IMR-90 (cell line): Measurements from ENCODE around the gene GABBR1. TPM values are rescaled to one million over a fixed set of nuclear protein-coding genes. Genes with fewer than 3 reads are reported as not detected.
A peak's percentile ranks its signal among the peaks of the same experiment; 100 is the strongest.

Source experiments
- ATAC-seq: fragments of 200-7000 bp; cut with Tn5 transposase; 2 replicates; pipeline ENCODE4 v1.9.1; 2020; ENCODE audit warnings: low read depth, mild to moderate bottlenecking, moderate library complexity
- BruUV-seq: library from RNA; stranded (reverse); fragments of 400-500 nt; replicated peaks from 2 replicates; lab custom pipeline; 2021; lab: Mats Ljungman, UMichigan
- CTCF ChIA-PET: fragments of 300-600 bp; formaldehyde crosslinking; extraction: SDS; loops from one replicate; lab custom pipeline; 2021; ENCODE audit warnings: antibody characterized with exemption; lab: Yijun Ruan, JAX
- POLR2A ChIA-PET: fragments of 300-600 bp; sonication (Branson Sonifier 250); formaldehyde crosslinking; loops from one replicate; lab custom pipeline; 2022; ENCODE audit warnings: antibody characterized with exemption; ENCODE audit not compliant: unreplicated experiment; lab: Charles Lee
- DNase-seq: peaks from one replicate; pipeline ENCODE4 v3.0.0; 2013
- H2AFZ ChIP-seq: replicated peaks from 2 replicates; pipeline ENCODE3; 2013; ENCODE audit warnings: low read length, mild to moderate bottlenecking; ENCODE audit not compliant: poor library complexity
- H2AK5ac ChIP-seq: 2 replicates; pipeline ENCODE4 v1.6.1; 2013; ENCODE audit warnings: low read depth, low read length, inconsistent platforms
- H2AK9ac ChIP-seq: replicated peaks from 2 replicates; pipeline ENCODE3; 2013; ENCODE audit warnings: mild to moderate bottlenecking, low read depth, low read length, moderate library complexity; ENCODE audit not compliant: poor library complexity
- H2BK120ac ChIP-seq: 2 replicates; pipeline ENCODE4 v1.6.1; 2013; ENCODE audit warnings: low read depth, low read length, inconsistent platforms
- H2BK15ac ChIP-seq: 3 replicates; pipeline ENCODE4 v1.6.1; 2013; ENCODE audit warnings: low read depth, low read length, inconsistent platforms
- H2BK20ac ChIP-seq: 2 replicates; pipeline ENCODE4 v1.6.1; 2013; ENCODE audit warnings: low read depth, mild to moderate bottlenecking, inconsistent platforms, low read length, moderate library complexity
- H2BK5ac ChIP-seq: 2 replicates; pipeline ENCODE4 v1.6.1; 2013; ENCODE audit warnings: mild to moderate bottlenecking, low read depth, low read length, inconsistent platforms; ENCODE audit not compliant: poor library complexity, severe bottlenecking
- H3K14ac ChIP-seq: replicated peaks from 2 replicates; pipeline ENCODE4 v1.6.1; 2013; ENCODE audit warnings: low read depth, low read length, inconsistent platforms
- H3K18ac ChIP-seq: 2 replicates; pipeline ENCODE4 v1.6.1; 2013; ENCODE audit warnings: low read depth, low read length, control low read depth
- H3K23ac ChIP-seq: 2 replicates; pipeline ENCODE4 v1.6.1; 2013; ENCODE audit warnings: low read depth, low read length, inconsistent platforms
- H3K27ac ChIP-seq: 2 replicates; pipeline ENCODE4 v1.5.1; 2013; ENCODE audit warnings: mild to moderate bottlenecking, control low read depth, low read length; ENCODE audit not compliant: insufficient read depth
- H3K27me3 ChIP-seq: 2 replicates; pipeline ENCODE4 v1.6.1; 2013; ENCODE audit warnings: low read length; ENCODE audit not compliant: control insufficient read depth, insufficient read depth
- H3K36me3 ChIP-seq: 2 replicates; pipeline ENCODE4 v1.6.1; 2013; ENCODE audit warnings: low read length, mixed read lengths; ENCODE audit not compliant: control insufficient read depth, insufficient read depth
- H3K4ac ChIP-seq: 2 replicates; pipeline ENCODE4 v1.6.1; 2013; ENCODE audit warnings: low read depth, low read length, inconsistent platforms
- H3K4me1 ChIP-seq: 2 replicates; pipeline ENCODE4 v1.6.1; 2013; ENCODE audit warnings: low read length, mixed read lengths; ENCODE audit not compliant: control insufficient read depth, insufficient read depth
- H3K4me2 ChIP-seq: 2 replicates; pipeline ENCODE4 v1.6.1; 2013; ENCODE audit warnings: low read depth, mild to moderate bottlenecking, control low read depth, low read length, moderate library complexity
- H3K4me3 ChIP-seq: 2 replicates; pipeline ENCODE4 v1.5.1; 2013; ENCODE audit warnings: low read depth, mild to moderate bottlenecking, control low read depth, low read length, moderate library complexity; ENCODE audit not compliant: insufficient read depth
- H3K56ac ChIP-seq: 2 replicates; pipeline ENCODE4 v1.6.1; 2013; ENCODE audit warnings: low read length, inconsistent platforms; ENCODE audit not compliant: insufficient read depth; ENCODE audit errors: extremely low read depth
- H3K79me1 ChIP-seq, 2 experiments: 2 replicates each; pipeline ENCODE4 v1.6.1; 2013; ENCODE audit warnings: low read length in 2 of 2, inconsistent platforms in 1 of 2, low read depth in 1 of 2
- H3K9ac ChIP-seq: 2 replicates; pipeline ENCODE4 v1.6.1; 2013; ENCODE audit warnings: low read depth, low read length, control low read depth
- H3K9me1 ChIP-seq: 2 replicates; pipeline ENCODE4 v1.6.1; 2013; ENCODE audit warnings: low read length, inconsistent platforms; ENCODE audit not compliant: insufficient read depth
- H3K9me3 ChIP-seq: 2 replicates; pipeline ENCODE4 v1.6.1; 2013; ENCODE audit warnings: low read length; ENCODE audit not compliant: control insufficient read depth, insufficient read depth
- H4K20me1 ChIP-seq: 2 replicates; pipeline ENCODE4 v1.6.1; 2013; ENCODE audit warnings: low read length, inconsistent platforms; ENCODE audit not compliant: insufficient read depth
- H4K5ac ChIP-seq: 2 replicates; pipeline ENCODE4 v1.6.1; 2013; ENCODE audit warnings: mild to moderate bottlenecking, low read depth, low read length, control low read depth
- H4K8ac ChIP-seq, 2 experiments: 2 replicates each; pipeline ENCODE4 v1.6.1; 2013; ENCODE audit warnings: low read depth in 2 of 2, low read length in 2 of 2, control low read depth in 1 of 2, inconsistent platforms in 1 of 2
- H4K91ac ChIP-seq: 2 replicates; pipeline ENCODE4 v1.6.1; 2013; ENCODE audit warnings: low read depth, low read length, inconsistent platforms; ENCODE audit not compliant: insufficient read depth
- BHLHE40 ChIP-seq: fragments of 150-350 bp; IDR thresholded peaks from 2 replicates; pipeline ENCODE4 v1.6.1; 2016; ENCODE audit warnings: mild to moderate bottlenecking, low read depth, low read length
- CEBPB ChIP-seq: IDR thresholded peaks from 2 replicates; pipeline ENCODE4 v1.6.1; 2012; ENCODE audit warnings: low read depth, low read length, improper control_type of control experiment
- CHD1 ChIP-seq: IDR thresholded peaks from 2 replicates; pipeline ENCODE4 v1.6.1; 2012; ENCODE audit warnings: low read depth, low read length, improper control_type of control experiment
- ELK1 ChIP-seq: fragments of 150-350 bp; IDR thresholded peaks from 2 replicates; pipeline ENCODE4 v1.6.1; 2016; ENCODE audit warnings: low read depth, mild to moderate bottlenecking, low read length, moderate library complexity, borderline replicate concordance
- FOS ChIP-seq: fragments of 150-350 bp; IDR thresholded peaks from 2 replicates; pipeline ENCODE4 v1.6.1; 2016; ENCODE audit warnings: low read depth, low read length
- MAFK ChIP-seq: IDR thresholded peaks from 2 replicates; pipeline ENCODE4 v1.6.1; 2012; ENCODE audit warnings: low read depth, low read length, improper control_type of control experiment
- MXI1 ChIP-seq: IDR thresholded peaks from 2 replicates; pipeline ENCODE4 v1.6.1; 2012; ENCODE audit warnings: low read depth, mild to moderate bottlenecking, low read length, moderate library complexity, borderline replicate concordance
- NFE2L2 ChIP-seq: fragments of 150-350 bp; IDR thresholded peaks from 2 replicates; pipeline ENCODE4 v1.6.1; 2016; ENCODE audit warnings: low read depth, mild to moderate bottlenecking, low read length
- POLR2A ChIP-seq: IDR thresholded peaks from 2 replicates; pipeline ENCODE4 v1.6.1; 2012; ENCODE audit warnings: mild to moderate bottlenecking, low read depth, low read length
- RAD21 ChIP-seq: IDR thresholded peaks from 2 replicates; pipeline ENCODE4 v1.6.1; 2012; ENCODE audit warnings: low read length, improper control_type of control experiment
- RCOR1 ChIP-seq: IDR thresholded peaks from 2 replicates; pipeline ENCODE4 v1.6.1; 2012; ENCODE audit warnings: mild to moderate bottlenecking, low read length, improper control_type of control experiment; ENCODE audit not compliant: insufficient replicate concordance
- RFX5 ChIP-seq: IDR thresholded peaks from 2 replicates; pipeline ENCODE4 v1.8.0; 2012; ENCODE audit warnings: low read depth, mild to moderate bottlenecking, low read length, moderate library complexity
- SMC3 ChIP-seq: fragments of 150-350 bp; IDR thresholded peaks from 2 replicates; pipeline ENCODE4 v1.6.1; 2016; ENCODE audit warnings: low read depth, mild to moderate bottlenecking, antibody characterized with exemption, low read length, moderate library complexity
- USF2 ChIP-seq: fragments of 150-350 bp; IDR thresholded peaks from 2 replicates; pipeline ENCODE4 v1.6.1; 2017; ENCODE audit warnings: mild to moderate bottlenecking, antibody characterized with exemption, low read length, low read depth
- WGBS, 2 experiments: methylation state at CpG; one replicate each; pipeline versions ENCODE4 v1.1.5 to v1.1.7; 2013; ENCODE audit warnings: missing lambda C conversion rate in 2 of 2; ENCODE audit not compliant: insufficient read length in 1 of 2; ENCODE audit errors: extremely low coverage in 2 of 2; 5-methylcytosine and 5-hydroxymethylcytosine counted together
- dilution Hi-C: fragments of 300-500 bp; cut with HindIII; formaldehyde crosslinking; loops from one replicate; pipeline ENCODE4 v1.14.3; 2018; ENCODE audit warnings: low sequenced_read_pairs; ENCODE audit not compliant: unreplicated experiment
- in situ Hi-C: fragments of 300-500 bp; cut with MboI; formaldehyde crosslinking; loops from 3 replicates; pipeline ENCODE4 v1.14.3; 2019; ENCODE audit warnings: low sequenced_read_pairs, inconsistent platforms, mixed read lengths
- intact Hi-C: fragments of 100-400 bp; cut with micrococcal nuclease; formaldehyde crosslinking; loops from 2 replicates; pipeline ENCODE4 v1.10.0; 2022
- polyA plus RNA-seq, 3 experiments: library from polyadenylated mRNA; depleted of rRNA; stranded (reverse); fragments of >200 nt; gene quantifications; 2 replicates each; pipeline ENCODE4 v1.2.3, GENCODE V29; 2012; ENCODE audit warnings: low replicate concordance in 1 of 3
- total RNA-seq: library from RNA; depleted of rRNA; stranded (reverse); fragments of >200 nt; gene quantifications from 2 replicates; pipeline ENCODE4 v1.2.3, GENCODE V29; 2012
- TF ChIP-seq, protein P1 (sequence below): conservative IDR thresholded peaks from 2 replicates; pipeline ENCODE4 v1.5.1; 2012; ENCODE audit warnings: mild to moderate bottlenecking, low read depth, low read length, improper control_type of control experiment

The GABBR1 gene
- total and polyA plus RNA-seq, 2 of the 4 experiments (the other 2 are of a cell fraction): 5.9 to 31.5 TPM

DNA sequence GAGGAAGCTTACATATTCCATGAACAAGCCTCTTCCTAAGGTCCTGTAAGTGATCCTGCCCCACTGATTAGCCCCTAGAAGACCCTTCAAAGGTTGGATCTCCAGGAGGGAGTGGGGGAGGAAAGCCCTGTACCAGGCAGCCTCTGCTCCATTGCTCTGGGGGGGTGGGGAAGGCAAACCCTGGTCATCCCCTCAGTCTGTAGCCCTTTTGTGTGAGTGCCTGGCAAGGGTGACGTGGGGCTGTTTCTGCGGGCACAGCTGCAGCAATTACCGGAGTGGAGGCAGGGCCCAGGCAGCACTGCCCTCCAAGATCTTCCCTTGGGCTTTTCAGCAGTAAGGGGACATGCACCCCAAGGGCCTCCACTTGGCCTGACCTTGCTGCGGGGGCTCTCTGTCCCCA is 23.8 kb upstream of the GABBR1 start, which contains the start of gene MOG:
MOG (plus strand) TSS at position 295 of the 400 bp plus-strand sequence. CDS start 118 bp downstream, outside the sequence.
- Histone ChIP-seq H2AK5ac (no peak within 1 kb of the TSS), H3K56ac (no peak within 1 kb of the TSS), H3K18ac (no peak within 1 kb of the TSS), H3K23ac (no peak within 1 kb of the TSS), H4K91ac (no peak within 1 kb of the TSS), H3K36me3 (no peaks in the 10 kb centered on the region), H2BK120ac (no peak within 1 kb of the TSS), H3K4me3 (no peak within 1 kb of the TSS), H2BK15ac (no peak within 1 kb of the TSS), H3K27ac (no peak within 1 kb of the TSS), H2AFZ (peak within 1 kb of the TSS; percentile 19), H2AK9ac (no peak within 1 kb of the TSS), H3K4me1 (no peaks in the 10 kb centered on the region), H3K9me3 (no peaks in the 10 kb centered on the region), H3K4me2 (no peak within 1 kb of the TSS), H4K20me1 (no peaks in the 10 kb centered on the region), H3K9ac (no peak within 1 kb of the TSS), H4K5ac (no peak within 1 kb of the TSS), H3K27me3 (peaks cover 18% of the 10 kb centered on the region), H4K8ac (no peak within 1 kb of the TSS), H2BK20ac (no peak within 1 kb of the TSS), H3K79me1 (no peaks in the 10 kb centered on the region), H3K4ac (no peak within 1 kb of the TSS), H3K14ac (no peak within 1 kb of the TSS), H2BK5ac (no peak within 1 kb of the TSS), H3K9me1 (no peaks in the 10 kb centered on the region)
- no peak for DNase-seq
- in situ Hi-C loops: no loop called here
- no TSS peak for BruUV-seq
- ATAC-seq: no peak
- TF ChIP-seq USF2 (no peak), RCOR1 (no peak), BHLHE40 (no peak), NFE2L2 (no peak), MAFK (no peak), POLR2A (no peak), FOS (no peak), CEBPB (no peak), CHD1 (no peak), SMC3 (no peak), RAD21 (no peak), MXI1 (no peak), ELK1 (no peak), RFX5 (no peak)
- TF ChIP-seq, protein P1, sequence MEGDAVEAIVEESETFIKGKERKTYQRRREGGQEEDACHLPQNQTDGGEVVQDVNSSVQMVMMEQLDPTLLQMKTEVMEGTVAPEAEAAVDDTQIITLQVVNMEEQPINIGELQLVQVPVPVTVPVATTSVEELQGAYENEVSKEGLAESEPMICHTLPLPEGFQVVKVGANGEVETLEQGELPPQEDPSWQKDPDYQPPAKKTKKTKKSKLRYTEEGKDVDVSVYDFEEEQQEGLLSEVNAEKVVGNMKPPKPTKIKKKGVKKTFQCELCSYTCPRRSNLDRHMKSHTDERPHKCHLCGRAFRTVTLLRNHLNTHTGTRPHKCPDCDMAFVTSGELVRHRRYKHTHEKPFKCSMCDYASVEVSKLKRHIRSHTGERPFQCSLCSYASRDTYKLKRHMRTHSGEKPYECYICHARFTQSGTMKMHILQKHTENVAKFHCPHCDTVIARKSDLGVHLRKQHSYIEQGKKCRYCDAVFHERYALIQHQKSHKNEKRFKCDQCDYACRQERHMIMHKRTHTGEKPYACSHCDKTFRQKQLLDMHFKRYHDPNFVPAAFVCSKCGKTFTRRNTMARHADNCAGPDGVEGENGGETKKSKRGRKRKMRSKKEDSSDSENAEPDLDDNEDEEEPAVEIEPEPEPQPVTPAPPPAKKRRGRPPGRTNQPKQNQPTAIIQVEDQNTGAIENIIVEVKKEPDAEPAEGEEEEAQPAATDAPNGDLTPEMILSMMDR: no peak
- WGBS, 2 experiments: 41% methylated on average over 3 of the region's 4 CpGs; no CpG with 5 or more reads in 1 of the 2 experiments
- ChIA-PET CTCF (no interaction called here), POLR2A (interaction anchor here (0.6 kb wide), 1 partner anchor 1321 kb away, joined by 4 read pairs; the partner anchor contains the start of gene ZSCAN31)
- dilution Hi-C loops: no loop called here
- intact Hi-C loops: no loop called here
